ENCODE data around the gene AOPEP.

AOPEP gene

DNA sequence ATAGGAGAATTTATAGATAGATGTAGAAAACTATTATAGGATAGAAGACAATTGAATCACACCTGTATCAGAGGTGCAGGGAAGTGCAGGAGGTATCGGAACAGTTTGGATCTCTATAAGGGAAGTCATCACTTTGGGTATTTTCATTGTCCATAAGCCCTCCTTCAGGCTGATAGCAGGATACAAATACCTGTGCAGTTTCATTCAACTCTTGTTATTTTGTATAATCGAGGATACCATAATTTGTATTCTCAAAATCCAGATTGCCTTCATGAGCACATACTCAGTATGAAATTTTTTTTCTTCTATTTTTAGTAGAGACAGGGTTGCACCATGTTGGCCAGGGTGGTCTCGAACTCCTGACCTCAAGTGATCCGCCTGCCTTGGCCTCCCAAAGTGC lies 289.1 kb downstream of the AOPEP start:
- H3K79me2 ChIP-seq (ENCODE audit: insufficient read depth, low read length) = no peaks in the 10 kb centered on the region
- no peaks in the 10 kb centered on the region for H3K9me2 ChIP-seq (ENCODE audit: low read depth, low read length)
- no peak for TF ChIP-seq EZH2 (IDR thresholded peaks at IDR 0.05; ENCODE audit: borderline replicate concordance, low read length)
- TF ChIP-seq, protein P1, sequence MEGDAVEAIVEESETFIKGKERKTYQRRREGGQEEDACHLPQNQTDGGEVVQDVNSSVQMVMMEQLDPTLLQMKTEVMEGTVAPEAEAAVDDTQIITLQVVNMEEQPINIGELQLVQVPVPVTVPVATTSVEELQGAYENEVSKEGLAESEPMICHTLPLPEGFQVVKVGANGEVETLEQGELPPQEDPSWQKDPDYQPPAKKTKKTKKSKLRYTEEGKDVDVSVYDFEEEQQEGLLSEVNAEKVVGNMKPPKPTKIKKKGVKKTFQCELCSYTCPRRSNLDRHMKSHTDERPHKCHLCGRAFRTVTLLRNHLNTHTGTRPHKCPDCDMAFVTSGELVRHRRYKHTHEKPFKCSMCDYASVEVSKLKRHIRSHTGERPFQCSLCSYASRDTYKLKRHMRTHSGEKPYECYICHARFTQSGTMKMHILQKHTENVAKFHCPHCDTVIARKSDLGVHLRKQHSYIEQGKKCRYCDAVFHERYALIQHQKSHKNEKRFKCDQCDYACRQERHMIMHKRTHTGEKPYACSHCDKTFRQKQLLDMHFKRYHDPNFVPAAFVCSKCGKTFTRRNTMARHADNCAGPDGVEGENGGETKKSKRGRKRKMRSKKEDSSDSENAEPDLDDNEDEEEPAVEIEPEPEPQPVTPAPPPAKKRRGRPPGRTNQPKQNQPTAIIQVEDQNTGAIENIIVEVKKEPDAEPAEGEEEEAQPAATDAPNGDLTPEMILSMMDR (IDR thresholded peaks at IDR 0.05; ENCODE audit: low read length) = no peak
- H3F3A ChIP-seq (ENCODE audit: insufficient read depth, low read length) = no peaks in the 10 kb centered on the region
- H3K36me3 ChIP-seq (ENCODE audit: insufficient read depth, low read length) = peaks cover 39% of the 10 kb centered on the region
- no peaks in the 10 kb centered on the region for H4K20me1 ChIP-seq (ENCODE audit: insufficient read depth, low read length)
- H3K9me3 ChIP-seq (ENCODE audit: low read length) = no peaks in the 10 kb centered on the region
- H3K27me3 ChIP-seq (ENCODE audit: insufficient read depth, low read length) = no peaks in the 10 kb centered on the region
- H2AFZ ChIP-seq (ENCODE audit: low read length) = no peak overlapping the region
- H3K9ac ChIP-seq (ENCODE audit: low read length) = no peak overlapping the region
- no peak overlapping the region for H3K4me3 ChIP-seq (ENCODE audit: low read depth, low read length, poor library complexity, severe bottlenecking)
- no peak overlapping the region for H3K27ac ChIP-seq (ENCODE audit: low read depth, low read length, poor library complexity, severe bottlenecking)
- no peak overlapping the region for H3K4me2 ChIP-seq (ENCODE audit: low read length)
- H3K4me1 ChIP-seq (ENCODE audit: insufficient read depth, low read length, severe bottlenecking) = no peaks in the 10 kb centered on the region

DNA sequence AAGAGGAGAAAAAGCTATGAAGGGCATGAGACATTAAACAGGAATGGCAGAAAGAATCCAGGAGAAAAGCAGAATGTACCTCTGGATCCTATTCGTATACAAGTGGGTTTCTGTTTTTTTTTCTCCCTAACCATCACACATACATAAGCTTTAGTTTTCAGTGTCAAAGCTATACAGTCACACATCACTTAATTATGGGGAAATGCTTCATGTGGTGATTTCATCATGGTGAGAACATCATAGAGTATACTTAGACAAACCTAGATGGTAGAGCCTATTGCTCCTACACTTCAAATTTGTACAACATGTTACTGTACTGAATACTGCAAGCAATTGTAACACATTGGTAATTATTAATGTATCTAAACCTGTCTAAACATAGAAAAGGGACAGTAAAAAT lies 290.6 kb downstream of the AOPEP start:
- Histone ChIP-seq H3K36me3 (ENCODE audit: insufficient read depth, low read length) (peaks cover 45% of the 10 kb centered on the region), H3K9me3 (ENCODE audit: low read length) (no peaks in the 10 kb centered on the region), H3K4me1 (ENCODE audit: insufficient read depth, low read length, severe bottlenecking) (no peaks in the 10 kb centered on the region), H3K9me2 (ENCODE audit: low read depth, low read length) (no peaks in the 10 kb centered on the region), H4K20me1 (ENCODE audit: insufficient read depth, low read length) (no peaks in the 10 kb centered on the region), H3K4me3 (ENCODE audit: low read depth, low read length, poor library complexity, severe bottlenecking) (no peak overlapping the region), H3K27ac (ENCODE audit: low read depth, low read length, poor library complexity, severe bottlenecking) (no peak overlapping the region), H3K9ac (ENCODE audit: low read length) (no peak overlapping the region), H3K27me3 (ENCODE audit: insufficient read depth, low read length) (no peaks in the 10 kb centered on the region), H3K4me2 (ENCODE audit: low read length) (no peak overlapping the region), H2AFZ (ENCODE audit: low read length) (no peak overlapping the region), H3K79me2 (ENCODE audit: insufficient read depth, low read length) (no peaks in the 10 kb centered on the region), H3F3A (ENCODE audit: insufficient read depth, low read length) (no peaks in the 10 kb centered on the region)
- TF ChIP-seq, protein P1 (IDR thresholded peaks at IDR 0.05; ENCODE audit: low read length) = no peak
- TF ChIP-seq EZH2 (IDR thresholded peaks at IDR 0.05; ENCODE audit: borderline replicate concordance, low read length) = no peak

DNA sequence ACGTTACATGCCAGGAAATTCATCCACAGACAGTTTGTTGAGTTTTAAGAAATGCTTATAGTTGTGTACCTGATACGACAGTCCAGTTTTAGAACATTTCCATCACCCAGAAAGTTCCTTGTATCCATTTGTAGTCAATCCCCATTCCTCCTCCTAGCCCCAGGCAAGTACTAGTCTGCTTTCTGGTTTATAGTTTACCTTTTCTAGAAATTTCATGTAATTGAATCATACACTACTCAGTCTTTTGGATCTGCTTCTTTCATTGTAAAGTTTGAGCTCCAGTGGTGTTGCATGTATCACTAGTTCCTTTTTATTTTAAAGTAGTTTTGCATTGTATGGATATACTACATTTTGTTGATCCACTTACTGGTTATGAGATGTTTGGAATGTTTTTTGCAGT lies 291.2 kb downstream of the AOPEP start:
- no peaks in the 10 kb centered on the region for H3K4me1 ChIP-seq (ENCODE audit: insufficient read depth, low read length, severe bottlenecking)
- no peak overlapping the region for H3K4me2 ChIP-seq (ENCODE audit: low read length)
- no peak overlapping the region for H3K9ac ChIP-seq (ENCODE audit: low read length)
- peaks cover 46% of the 10 kb centered on the region for H3K36me3 ChIP-seq (ENCODE audit: insufficient read depth, low read length)
- no peaks in the 10 kb centered on the region for H3K79me2 ChIP-seq (ENCODE audit: insufficient read depth, low read length)
- H3K4me3 ChIP-seq (ENCODE audit: low read depth, low read length, poor library complexity, severe bottlenecking) = no peak overlapping the region
- H3K27ac ChIP-seq (ENCODE audit: low read depth, low read length, poor library complexity, severe bottlenecking) = no peak overlapping the region
- no peaks in the 10 kb centered on the region for H4K20me1 ChIP-seq (ENCODE audit: insufficient read depth, low read length)
- H3K9me2 ChIP-seq (ENCODE audit: low read depth, low read length) = no peaks in the 10 kb centered on the region
- H2AFZ ChIP-seq (ENCODE audit: low read length) = no peak overlapping the region
- H3K9me3 ChIP-seq (ENCODE audit: low read length) = no peaks in the 10 kb centered on the region
- TF ChIP-seq EZH2 (IDR thresholded peaks at IDR 0.05; ENCODE audit: borderline replicate concordance, low read length) = no peak
- TF ChIP-seq, protein P1 (IDR thresholded peaks at IDR 0.05; ENCODE audit: low read length) = no peak
- no peaks in the 10 kb centered on the region for H3F3A ChIP-seq (ENCODE audit: insufficient read depth, low read length)
- no peaks in the 10 kb centered on the region for H3K27me3 ChIP-seq (ENCODE audit: insufficient read depth, low read length)

All from OCI-LY1 (cell line).